Activated T-helper 17 cell treated with anti-CD3 and anti-CD28 coated beads, Interleukin-2, amount 50 U/mL, for 72 hours (primary cell): ENCODE measurements around the gene RING1. TPM values are rescaled to one million over a fixed set of nuclear protein-coding genes. Genes with fewer than 3 reads are reported as not detected.

Experiments used
- ATAC-seq: fragments of 150-1000 bp; cut with Tn5 transposase; replicated peaks from 2 replicates; pipeline ENCODE4 v1.10.0; 2021; ENCODE audit warnings: mild to moderate bottlenecking, moderate library complexity
- H3K27ac Mint-ChIP-seq: one replicate; pipeline ENCODE4 v1.8.0; 2022; ENCODE audit warnings: mixed read lengths
- H3K27me3 Mint-ChIP-seq: one replicate; pipeline ENCODE4 v1.8.0; 2022; ENCODE audit warnings: mixed read lengths
- H3K36me3 Mint-ChIP-seq: one replicate; pipeline ENCODE4 v1.8.0; 2022; ENCODE audit warnings: low read depth, mild to moderate bottlenecking, mixed read lengths
- H3K4me1 Mint-ChIP-seq: one replicate; pipeline ENCODE4 v1.8.0; 2022; ENCODE audit warnings: mixed read lengths
- H3K4me3 Mint-ChIP-seq: one replicate; pipeline ENCODE4 v1.8.0; 2022; ENCODE audit warnings: mild to moderate bottlenecking, mixed read lengths
- H3K9me3 Mint-ChIP-seq: one replicate; pipeline ENCODE4 v1.8.0; 2022; ENCODE audit warnings: mixed read lengths
- total RNA-seq, 2 donors: library from RNA; stranded (reverse); gene quantifications; one replicate each; pipeline ENCODE4 v1.2.3, GENCODE V29; 2022

RING1 gene
- 10 to 100 TPM; 22.7 to 25.1 TPM for total RNA-seq

GRCh38 chr6:33208091-33208967 lies at the start of gene RING1:
RING1 (plus strand) TSS chr6:33208500; CDS start chr6:33208823, 323 bp downstream.
- Mint-ChIP-seq H3K4me3 (peak within 1 kb of the TSS; percentile 100), H3K27ac (peak within 1 kb of the TSS; percentile 94), H3K9me3 (no peaks in the 10 kb centered on the region), H3K36me3 (peaks cover 70% of the 10 kb centered on the region), H3K4me1 (peaks cover 45% of the 10 kb centered on the region), H3K27me3 (peaks cover 7% of the 10 kb centered on the region)
- ATAC-seq = peak; percentile 29

GRCh38 chr6:33160096-33160495 lies 48.2 kb upstream of the RING1 start:
- Mint-ChIP-seq H3K27ac (no peak overlapping the region), H3K36me3 (no peaks in the 10 kb centered on the region), H3K27me3 (peaks cover 6% of the 10 kb centered on the region), H3K4me1 (peaks cover 6% of the 10 kb centered on the region), H3K4me3 (no peak overlapping the region), H3K9me3 (no peaks in the 10 kb centered on the region)
- ATAC-seq = no peak

- Mint-ChIP-seq H3K4me1 (peaks cover 6% of the 10 kb centered on the region), H3K9me3 (no peaks in the 10 kb centered on the region), H3K36me3 (no peaks in the 10 kb centered on the region), H3K4me3 (peak overlapping the region; percentile 81), H3K27ac (peak overlapping the region; percentile 83), H3K27me3 (peaks cover 6% of the 10 kb centered on the region)
- ATAC-seq = no peak
Observed at GRCh38 chr6:33160728-33161344, 47.5 kb upstream of the RING1 start.

- Mint-ChIP-seq H3K9me3 (no peaks in the 10 kb centered on the region), H3K27me3 (peaks cover 6% of the 10 kb centered on the region), H3K36me3 (no peaks in the 10 kb centered on the region), H3K4me1 (peaks cover 6% of the 10 kb centered on the region), H3K27ac (peak overlapping the region; percentile 83), H3K4me3 (peak overlapping the region; percentile 81)
- peak; percentile 95 for ATAC-seq
Observed at GRCh38 chr6:33161354-33162331, 46.7 kb upstream of the RING1 start.

- no peaks in the 10 kb centered on the region for H3K9me3 Mint-ChIP-seq
- peaks cover 6% of the 10 kb centered on the region for H3K4me1 Mint-ChIP-seq
- ATAC-seq = no peak
Observed at GRCh38 chr6:33163540-33163939, 44.8 kb upstream of the RING1 start.

GRCh38 chr6:33164176-33164575 lies 44.1 kb upstream of the RING1 start:
- no peak overlapping the region for H3K4me3 Mint-ChIP-seq
- peaks cover 6% of the 10 kb centered on the region for H3K4me1 Mint-ChIP-seq
- ATAC-seq = no peak
- H3K27me3 Mint-ChIP-seq = peaks cover 6% of the 10 kb centered on the region
- H3K9me3 Mint-ChIP-seq = no peaks in the 10 kb centered on the region
- H3K27ac Mint-ChIP-seq = no peak overlapping the region
- no peaks in the 10 kb centered on the region for H3K36me3 Mint-ChIP-seq

More at GRCh38 chr6:33163540-33163939, 44.8 kb upstream of the RING1 start:
- Mint-ChIP-seq H3K27ac (no peak overlapping the region), H3K36me3 (no peaks in the 10 kb centered on the region), H3K4me3 (no peak overlapping the region), H3K27me3 (peaks cover 6% of the 10 kb centered on the region)

- no peak overlapping the region for H3K27ac Mint-ChIP-seq
- H3K27me3 Mint-ChIP-seq = peaks cover 6% of the 10 kb centered on the region
- no peaks in the 10 kb centered on the region for H3K36me3 Mint-ChIP-seq
- ATAC-seq = no peak
- no peak overlapping the region for H3K4me3 Mint-ChIP-seq
- H3K4me1 Mint-ChIP-seq = peaks cover 6% of the 10 kb centered on the region
- no peaks in the 10 kb centered on the region for H3K9me3 Mint-ChIP-seq
Observed at GRCh38 chr6:33164665-33165373, 43.5 kb upstream of the RING1 start.

GRCh38 chr6:33165581-33166258 lies 42.6 kb upstream of the RING1 start:
- no peaks in the 10 kb centered on the region for H3K9me3 Mint-ChIP-seq
- no peaks in the 10 kb centered on the region for H3K36me3 Mint-ChIP-seq
- H3K27me3 Mint-ChIP-seq = peaks cover 6% of the 10 kb centered on the region
- ATAC-seq = no peak
- peak overlapping the region; percentile 40 for H3K27ac Mint-ChIP-seq
- peaks cover 6% of the 10 kb centered on the region for H3K4me1 Mint-ChIP-seq
- H3K4me3 Mint-ChIP-seq = no peak overlapping the region

- Mint-ChIP-seq H3K4me3 (no peak overlapping the region), H3K9me3 (no peaks in the 10 kb centered on the region), H3K36me3 (no peaks in the 10 kb centered on the region), H3K27me3 (peaks cover 6% of the 10 kb centered on the region), H3K4me1 (peaks cover 3% of the 10 kb centered on the region), H3K27ac (peak overlapping the region; percentile 65)
- ATAC-seq = no peak
Observed at GRCh38 chr6:33166363-33166762, 41.9 kb upstream of the RING1 start.

- Mint-ChIP-seq H3K27ac (peak overlapping the region; percentile 65), H3K4me1 (no peaks in the 10 kb centered on the region), H3K27me3 (peaks cover 6% of the 10 kb centered on the region), H3K9me3 (no peaks in the 10 kb centered on the region), H3K4me3 (no peak overlapping the region), H3K36me3 (no peaks in the 10 kb centered on the region)
- ATAC-seq = no peak
Observed at GRCh38 chr6:33166811-33167210, 41.5 kb upstream of the RING1 start.

- Mint-ChIP-seq H3K4me1 (no peaks in the 10 kb centered on the region), H3K36me3 (no peaks in the 10 kb centered on the region), H3K9me3 (no peaks in the 10 kb centered on the region), H3K4me3 (no peak overlapping the region), H3K27ac (no peak overlapping the region), H3K27me3 (peaks cover 8% of the 10 kb centered on the region)
- ATAC-seq = no peak
Observed at GRCh38 chr6:33167374-33168283, 40.7 kb upstream of the RING1 start.

- Mint-ChIP-seq H3K36me3 (no peaks in the 10 kb centered on the region), H3K9me3 (no peaks in the 10 kb centered on the region), H3K4me1 (no peaks in the 10 kb centered on the region), H3K27me3 (peaks cover 9% of the 10 kb centered on the region), H3K27ac (no peak overlapping the region), H3K4me3 (no peak overlapping the region)
- ATAC-seq = no peak
Observed at GRCh38 chr6:33168284-33168601, 40.1 kb upstream of the RING1 start.

GRCh38 chr6:33168639-33169038 lies 39.7 kb upstream of the RING1 start:
- no peak for ATAC-seq
- Mint-ChIP-seq H3K27ac (no peak overlapping the region), H3K9me3 (no peaks in the 10 kb centered on the region), H3K36me3 (no peaks in the 10 kb centered on the region), H3K27me3 (peaks cover 9% of the 10 kb centered on the region), H3K4me3 (no peak overlapping the region), H3K4me1 (no peaks in the 10 kb centered on the region)
